Measurements from ENCODE around the gene AMMECR1L. TPM values are rescaled to one million over a fixed set of nuclear protein-coding genes. Genes with fewer than 3 reads are reported as not detected.

The AMMECR1L gene
- total RNA-seq, 3 donors from 2014 or later, result 13.1 to 18.7 (median 15.6) TPM

DNA sequence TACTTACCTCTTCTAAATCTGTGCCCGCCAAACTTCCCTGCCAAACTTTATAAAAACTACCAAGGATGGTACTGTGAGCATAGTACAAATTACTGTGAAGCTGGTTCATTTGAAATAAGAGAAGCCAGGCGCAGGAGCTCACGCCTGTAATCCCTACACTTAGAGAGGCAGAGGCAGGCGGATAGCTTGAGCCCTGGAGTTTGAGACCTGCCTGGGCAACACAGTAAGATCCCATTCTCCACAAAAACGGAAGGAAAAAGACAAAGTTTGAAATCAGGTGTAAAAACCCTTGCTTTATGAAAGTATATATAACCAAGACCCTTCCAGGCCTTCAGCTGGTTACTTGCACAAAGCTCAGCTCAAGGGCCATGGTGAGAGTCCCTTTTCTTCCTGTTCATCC is 5.9 kb downstream of the AMMECR1L start:
- TF ChIP-seq CTCF (IDR thresholded peaks at IDR 0.05), result no peak
- DNase-seq (no peak), ATAC-seq (no peak)
- Histone ChIP-seq H3K4me1 (ENCODE audit: low read depth) (peaks cover 11% of the 10 kb centered on the region), H3K9me3 (no peaks in the 10 kb centered on the region), H3K4me3 (no peak overlapping the region), H3K36me3 (ENCODE audit: low read depth) (no peaks in the 10 kb centered on the region)
- intact Hi-C loops (cut with DNase I, micrococcal nuclease), result no loop called here

DNA sequence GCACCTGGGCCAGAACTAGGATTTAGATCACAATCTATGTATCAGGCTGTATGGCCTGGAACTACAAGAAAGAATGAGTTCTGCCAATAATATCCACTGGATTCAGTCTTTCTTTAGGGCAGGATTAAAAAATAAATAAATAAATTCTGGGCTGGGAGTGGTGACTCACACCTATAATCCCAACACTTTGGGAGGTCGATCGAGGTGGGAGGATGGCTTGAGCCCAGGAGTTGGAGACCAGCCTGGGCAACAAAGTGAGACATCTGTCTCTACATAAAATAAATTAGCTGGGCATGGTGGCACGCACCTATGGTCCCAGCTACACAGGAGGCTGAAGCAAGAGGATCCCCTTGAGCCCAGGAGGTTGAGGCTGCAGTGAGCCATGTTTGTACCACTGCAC is 8.1 kb downstream of the AMMECR1L start:
- no peaks in the 10 kb centered on the region for H3K9me3 ChIP-seq
- intact Hi-C loops (cut with DNase I, micrococcal nuclease), result no loop called here
- DNase-seq (no peak), ATAC-seq (no peak)
- H3K4me3 ChIP-seq, result no peak overlapping the region
- H3K4me1 ChIP-seq (ENCODE audit: low read depth), result no peaks in the 10 kb centered on the region
- no peak for TF ChIP-seq CTCF (IDR thresholded peaks at IDR 0.05)
- H3K36me3 ChIP-seq (ENCODE audit: low read depth), result no peaks in the 10 kb centered on the region

- Histone ChIP-seq H3K4me3 (no peak overlapping the region), H3K9me3 (no peaks in the 10 kb centered on the region), H3K36me3 (ENCODE audit: low read depth) (no peaks in the 10 kb centered on the region), H3K4me1 (ENCODE audit: low read depth) (no peaks in the 10 kb centered on the region)
- no peak for DNase-seq
- TF ChIP-seq CTCF (IDR thresholded peaks at IDR 0.05), result no peak
- intact Hi-C loops (cut with DNase I, micrococcal nuclease), result no loop called here
- ATAC-seq, result no peak
These were observed 8.6 kb downstream of the AMMECR1L start for GRCh38 chr2:127877136-127877535.

GRCh38 chr2:127874378-127875269 is 11.1 kb downstream of the AMMECR1L start:
- no peak for TF ChIP-seq CTCF (IDR thresholded peaks at IDR 0.05)
- ATAC-seq, result no peak
- H3K36me3 ChIP-seq (ENCODE audit: low read depth), result no peaks in the 10 kb centered on the region

DNA sequence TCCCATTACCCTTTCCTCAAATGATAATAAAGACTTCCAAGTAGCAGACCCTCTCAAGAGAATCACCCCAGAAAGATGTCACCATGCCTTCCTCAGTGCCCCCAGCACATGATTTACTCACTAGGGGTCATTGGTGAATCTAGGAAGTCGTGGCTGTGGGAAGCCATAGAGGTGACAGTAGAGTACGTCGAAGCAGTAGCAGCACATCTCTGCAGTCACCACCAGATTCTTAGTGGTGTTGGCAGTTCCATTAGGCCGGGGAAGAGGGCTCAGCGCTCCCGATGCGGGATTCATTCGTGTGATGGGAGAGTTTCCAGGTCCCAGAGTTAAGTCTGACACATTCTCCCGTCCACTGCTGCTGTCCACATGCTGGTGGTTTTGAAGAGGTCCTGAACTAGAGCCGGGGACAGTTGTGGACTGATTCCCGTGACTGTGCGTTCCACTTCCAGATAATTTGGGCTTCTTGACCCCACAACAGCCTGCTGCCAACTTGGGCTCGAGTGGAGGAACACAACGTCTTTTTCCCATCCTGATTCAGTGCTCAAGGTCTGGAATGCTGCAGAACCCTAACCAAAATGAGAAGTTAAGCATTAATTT is 12.0 kb downstream of the AMMECR1L start:
- DNase-seq, result no peak
- ATAC-seq, result no peak

More at GRCh38 chr2:127874378-127875269, 11.1 kb downstream of the AMMECR1L start:
- H3K4me3 ChIP-seq, result no peak overlapping the region
- intact Hi-C loops (cut with DNase I, micrococcal nuclease), result no loop called here
- no peaks in the 10 kb centered on the region for H3K4me1 ChIP-seq (ENCODE audit: low read depth)
- no peaks in the 10 kb centered on the region for H3K9me3 ChIP-seq
- no peak for DNase-seq

More for the DNA sequence above, 12.0 kb downstream of the AMMECR1L start:
- Histone ChIP-seq H3K36me3 (ENCODE audit: low read depth) (no peaks in the 10 kb centered on the region), H3K4me1 (ENCODE audit: low read depth) (no peaks in the 10 kb centered on the region), H3K9me3 (no peaks in the 10 kb centered on the region), H3K4me3 (no peak overlapping the region)
- no peak for TF ChIP-seq CTCF (IDR thresholded peaks at IDR 0.05)
- intact Hi-C loops (cut with DNase I, micrococcal nuclease), result no loop called here
